Cardiac fibroblast (primary cell): ENCODE results near the gene SVBP.
"Not testable (repeated sequence)": the region's sequence is repeated elsewhere in the genome, so short reads cannot be mapped to it uniquely, and the experiment has no call there.

Experiments
- DNase-seq, 2 donors: peaks; one replicate each; pipeline versions ENCODE4 v3.0.0 to v3.0.0-alpha.2; 2010; ENCODE audit warnings: low read depth in 2 of 2
- H3K4me3 ChIP-seq, 2 donors: replicated peaks in 1 of 2; 1 replicate in 1 of 2; 2 replicates in 1 of 2; pipeline ENCODE4 v1.5.1; 2011; ENCODE audit warnings: low read depth in 2 of 2, low read length in 2 of 2, mild to moderate bottlenecking in 2 of 2, moderate library complexity in 1 of 2
- TF ChIP-seq, protein P1 (sequence below): IDR thresholded peaks from one replicate; pipeline ENCODE4 v1.5.1; 2011; ENCODE audit warnings: low read depth, mild to moderate bottlenecking, low read length, inconsistent platforms

Gene SVBP, protein sequence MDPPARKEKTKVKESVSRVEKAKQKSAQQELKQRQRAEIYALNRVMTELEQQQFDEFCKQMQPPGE

DNA sequence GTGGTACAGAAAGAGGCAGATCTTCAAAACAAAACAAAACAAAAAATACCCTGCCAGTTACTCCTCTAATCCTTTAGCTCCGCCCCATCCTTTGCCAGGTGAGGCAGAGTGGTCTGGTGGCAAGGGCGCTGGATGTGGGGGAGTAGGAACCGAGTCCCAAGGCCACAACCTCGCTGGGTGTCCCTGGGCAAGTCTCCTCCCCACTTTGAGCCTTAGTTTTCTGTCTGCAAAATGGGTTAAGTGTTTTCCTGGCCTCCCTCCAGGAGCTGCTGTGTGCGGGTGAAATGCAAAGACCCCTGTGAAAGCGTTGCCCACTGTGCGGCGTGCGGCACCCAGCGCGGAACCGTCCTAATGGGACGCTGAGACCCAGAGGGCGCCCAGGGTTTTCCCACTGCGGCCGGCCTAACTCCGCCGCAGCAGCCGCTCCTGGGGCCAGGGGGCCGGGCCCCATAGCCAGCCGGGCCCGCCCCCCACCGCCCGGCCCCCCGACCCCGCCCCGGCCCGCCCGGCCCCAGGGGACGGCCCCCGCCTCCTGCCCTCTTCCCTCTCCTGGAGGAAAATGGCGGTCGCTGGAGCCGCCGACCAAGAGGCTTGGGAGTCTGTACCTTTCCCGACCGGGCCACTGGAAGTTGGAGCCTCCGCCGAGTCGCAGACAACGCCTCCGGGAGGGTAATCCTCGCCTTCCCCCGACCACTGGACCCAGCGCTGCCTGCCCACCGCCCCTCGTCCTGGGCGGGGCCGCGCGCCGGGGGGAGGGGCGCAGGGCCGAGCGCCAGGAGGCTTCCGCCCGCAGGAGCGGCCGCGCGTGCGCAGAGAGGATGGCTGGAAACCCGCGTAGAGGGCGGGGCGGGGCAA lies at the start of gene SVBP, which contains the start of gene ERMAP:
Gene SVBP, minus strand, starts transcription at position 813 of the 855 bp plus-strand sequence. CDS start 853 bp downstream, outside the sequence.
Gene ERMAP, plus strand, starts transcription at position 538 of the 855 bp plus-strand sequence. CDS start 13,327 bp downstream, outside the sequence.
- DNase-seq, result peak; percentile 89 to 91
- TF ChIP-seq, protein P1, sequence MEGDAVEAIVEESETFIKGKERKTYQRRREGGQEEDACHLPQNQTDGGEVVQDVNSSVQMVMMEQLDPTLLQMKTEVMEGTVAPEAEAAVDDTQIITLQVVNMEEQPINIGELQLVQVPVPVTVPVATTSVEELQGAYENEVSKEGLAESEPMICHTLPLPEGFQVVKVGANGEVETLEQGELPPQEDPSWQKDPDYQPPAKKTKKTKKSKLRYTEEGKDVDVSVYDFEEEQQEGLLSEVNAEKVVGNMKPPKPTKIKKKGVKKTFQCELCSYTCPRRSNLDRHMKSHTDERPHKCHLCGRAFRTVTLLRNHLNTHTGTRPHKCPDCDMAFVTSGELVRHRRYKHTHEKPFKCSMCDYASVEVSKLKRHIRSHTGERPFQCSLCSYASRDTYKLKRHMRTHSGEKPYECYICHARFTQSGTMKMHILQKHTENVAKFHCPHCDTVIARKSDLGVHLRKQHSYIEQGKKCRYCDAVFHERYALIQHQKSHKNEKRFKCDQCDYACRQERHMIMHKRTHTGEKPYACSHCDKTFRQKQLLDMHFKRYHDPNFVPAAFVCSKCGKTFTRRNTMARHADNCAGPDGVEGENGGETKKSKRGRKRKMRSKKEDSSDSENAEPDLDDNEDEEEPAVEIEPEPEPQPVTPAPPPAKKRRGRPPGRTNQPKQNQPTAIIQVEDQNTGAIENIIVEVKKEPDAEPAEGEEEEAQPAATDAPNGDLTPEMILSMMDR, result no peak
- H3K4me3 ChIP-seq, result peak within 1 kb of the TSS; percentile 68 to 87

DNA sequence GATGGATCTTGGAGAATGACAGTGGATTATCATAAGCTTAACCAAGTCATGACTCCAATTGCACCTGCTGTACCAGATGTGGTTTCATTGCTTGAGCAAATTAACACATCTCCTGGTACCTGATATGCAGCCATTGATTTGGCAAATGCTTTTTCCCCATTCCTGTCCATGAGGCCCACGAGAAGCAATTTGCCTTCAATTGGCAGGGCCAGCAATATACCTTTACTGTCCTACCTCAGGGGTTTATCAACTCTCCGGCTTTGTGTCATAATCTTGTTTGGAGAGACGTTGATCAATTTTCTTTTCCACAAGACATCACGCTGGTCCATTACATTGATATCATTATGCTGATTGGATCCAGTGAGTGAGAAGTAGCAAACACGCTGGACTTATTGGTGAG lies 49.4 kb upstream of the SVBP start:
- no peak for DNase-seq
- TF ChIP-seq, protein P1, result no peak

DNA sequence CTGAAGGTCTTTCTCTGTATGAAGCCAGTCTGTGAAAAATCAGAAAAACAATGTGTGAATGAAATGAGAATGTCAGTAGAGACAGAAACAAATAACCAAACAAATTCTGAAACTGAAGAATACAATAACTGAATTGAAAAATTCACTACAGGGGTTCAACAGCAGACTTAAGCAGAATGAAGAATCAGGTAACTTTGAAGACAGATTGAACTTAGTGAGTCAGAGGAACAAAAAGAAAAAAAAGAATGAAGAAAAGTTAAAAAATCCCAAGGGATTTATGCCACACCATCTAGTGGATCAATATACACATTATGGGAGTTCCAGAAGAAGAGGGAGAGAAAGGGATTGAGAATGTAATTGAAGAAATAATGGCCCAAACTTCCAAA lies 43.8 kb upstream of the SVBP start:
- no peak overlapping the region for H3K4me3 ChIP-seq
- TF ChIP-seq, protein P1, result no peak
- DNase-seq, result no peak

More for the DNA sequence above, 49.4 kb upstream of the SVBP start:
- no peak overlapping the region for H3K4me3 ChIP-seq

DNA sequence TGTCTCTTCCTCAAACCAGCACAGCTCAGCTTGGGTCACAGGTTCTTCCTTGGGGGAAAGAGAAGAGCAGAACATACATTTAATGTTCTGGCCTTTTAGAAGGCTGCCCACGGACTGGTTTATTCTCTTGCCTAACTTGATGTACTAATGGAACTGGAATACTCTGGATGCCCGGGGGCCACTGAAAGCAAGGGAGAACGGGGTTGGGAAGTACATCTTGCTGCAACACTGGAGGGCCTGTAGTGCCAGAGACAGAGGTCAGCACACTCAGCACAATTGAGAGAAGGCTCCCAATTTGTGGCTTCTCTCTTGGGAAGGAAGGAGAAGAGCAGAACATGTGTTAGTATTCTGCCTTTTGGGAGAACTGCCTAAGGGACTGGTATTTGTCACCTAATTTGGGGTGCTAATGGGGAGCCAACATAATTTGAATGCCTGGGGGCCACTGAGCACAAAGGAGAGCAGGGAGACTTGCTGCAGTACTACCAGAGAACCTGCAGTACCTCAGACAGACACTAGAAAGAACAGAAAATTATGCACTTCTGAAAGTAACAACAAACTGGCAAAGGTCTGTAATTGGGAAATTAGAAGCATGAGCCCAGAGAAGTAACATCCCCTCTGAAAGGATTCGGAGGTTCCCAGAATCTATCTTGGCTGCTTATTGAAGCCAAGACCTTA lies 43.3 kb upstream of the SVBP start:
- H3K4me3 ChIP-seq, result no peak overlapping the region
- TF ChIP-seq, protein P1, result no peak
- no peak for DNase-seq

DNA sequence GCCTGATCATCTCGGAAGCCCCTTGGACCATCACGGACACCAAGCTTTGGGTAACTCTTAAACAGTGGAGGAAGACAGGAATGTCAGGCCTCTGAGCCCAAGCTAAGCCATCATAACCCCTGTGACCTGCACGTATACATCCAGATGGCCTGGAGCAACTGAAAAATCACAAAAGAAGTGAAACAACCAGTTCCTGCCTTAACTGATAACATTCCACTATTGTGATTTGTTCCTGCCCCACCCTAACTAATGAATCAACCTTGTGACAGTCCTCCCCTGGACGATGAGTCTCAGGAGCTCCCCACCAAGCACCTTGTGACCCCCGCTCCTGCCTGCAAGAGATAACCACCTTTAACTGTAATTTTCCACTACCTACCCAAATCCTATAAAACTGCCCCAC lies 42.2 kb upstream of the SVBP start:
- H3K4me3 ChIP-seq, DNase-seq: not testable (repeated sequence)

DNA sequence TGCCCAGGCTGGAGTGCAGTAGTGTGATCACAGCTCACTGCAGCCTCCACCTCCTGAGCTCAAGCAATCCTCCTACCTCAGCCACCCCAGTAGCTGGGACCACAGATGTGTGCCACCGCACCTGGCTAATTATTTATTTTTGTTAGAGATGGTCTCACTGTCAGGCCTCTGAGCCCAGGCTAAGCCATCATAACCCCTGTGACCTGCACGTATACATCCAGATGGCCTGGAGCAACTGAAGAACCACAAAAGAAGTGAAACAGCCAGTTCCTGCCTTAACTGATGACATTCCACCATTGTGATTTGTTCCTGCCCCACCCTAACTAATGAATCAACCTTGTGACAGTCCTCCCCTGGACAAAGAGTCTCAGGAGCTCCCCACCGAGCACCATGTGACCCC lies 39.4 kb upstream of the SVBP start:
- DNase-seq, H3K4me3 ChIP-seq: not testable (repeated sequence)

DNA sequence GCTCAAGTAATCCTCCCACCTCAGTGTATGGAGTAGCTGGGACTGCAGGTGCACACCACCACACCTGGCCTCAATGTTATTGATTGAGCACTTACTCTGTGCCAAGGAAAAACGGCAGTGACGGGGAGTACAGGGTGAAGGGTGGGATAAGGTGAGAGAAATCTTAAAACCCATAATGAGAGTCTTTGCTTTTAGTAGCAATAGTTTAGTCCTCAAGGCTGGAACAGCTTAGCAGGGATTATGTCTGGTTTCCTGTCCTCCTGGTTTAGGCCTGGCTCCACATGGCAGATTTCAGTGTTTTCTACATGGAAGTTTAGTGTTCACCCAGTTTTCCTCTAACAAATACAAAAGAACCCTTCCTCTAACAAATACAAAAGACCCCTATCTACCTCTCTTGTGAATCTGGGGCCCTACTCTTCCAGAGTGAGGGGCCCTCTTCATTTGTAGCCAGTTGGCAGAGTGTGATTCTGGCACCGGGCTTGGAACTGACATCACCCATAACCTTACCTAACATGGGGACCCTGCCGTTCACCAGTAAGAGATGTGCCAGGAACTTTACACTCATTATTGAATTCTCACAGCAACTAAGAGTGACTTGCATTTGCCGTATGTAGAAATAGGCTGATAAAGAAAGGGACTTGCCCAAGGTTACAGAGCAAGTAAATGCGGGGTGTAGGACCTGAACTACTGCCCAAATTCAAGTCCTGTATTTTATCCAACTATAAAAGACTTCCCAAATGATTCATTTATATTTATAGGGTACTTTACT lies 36.1 kb upstream of the SVBP start:
- TF ChIP-seq, protein P1, result no peak
- H3K4me3 ChIP-seq, result no peak overlapping the region
- no peak for DNase-seq
